GM18870 (cell line): Measurements from ENCODE around the gene NOXA1.

Experiments
- ATAC-seq: cut with Tn5 transposase; IDR thresholded peaks from one replicate; pipeline ENCODE4 v1.9.1; 2021; ENCODE audit warnings: moderate library complexity; ENCODE audit not compliant: unreplicated experiment

NOXA1 gene

GRCh38 chr9:137452761-137453642 lies 29.8 kb downstream of the NOXA1 start:
- no peak for ATAC-seq

GRCh38 chr9:137453643-137454081 lies 30.5 kb downstream of the NOXA1 start:
- no peak for ATAC-seq

- no peak for ATAC-seq
These were observed 31.0 kb downstream of the NOXA1 start for GRCh38 chr9:137454145-137454596.

- no peak for ATAC-seq
These were observed 31.6 kb downstream of the NOXA1 start for GRCh38 chr9:137454597-137455358.

- ATAC-seq, result no peak
These were observed 32.3 kb downstream of the NOXA1 start for GRCh38 chr9:137455359-137455991.

GRCh38 chr9:137456061-137456863 lies 33.1 kb downstream of the NOXA1 start:
- no peak for ATAC-seq

- no peak for ATAC-seq
These were observed 33.7 kb downstream of the NOXA1 start for GRCh38 chr9:137456864-137457405.

GRCh38 chr9:137457406-137458193 lies 34.4 kb downstream of the NOXA1 start:
- no peak for ATAC-seq

GRCh38 chr9:137458194-137459151 lies 35.3 kb downstream of the NOXA1 start:
- no peak for ATAC-seq

GRCh38 chr9:137459152-137459600 lies 36.0 kb downstream of the NOXA1 start, which contains the start of gene NSMF:
Gene NSMF, minus strand, starts transcription at chr9:137459334. Its CDS starts 232 bp downstream, at chr9:137459102.
- no peak for ATAC-seq

- ATAC-seq, result no peak
These were observed 36.6 kb downstream of the NOXA1 start for GRCh38 chr9:137459601-137460362.

- no peak for ATAC-seq
These were observed 37.4 kb downstream of the NOXA1 start for GRCh38 chr9:137460363-137461315.

- no peak for ATAC-seq
These were observed 38.1 kb downstream of the NOXA1 start for GRCh38 chr9:137461316-137461662.

GRCh38 chr9:137461663-137462395 lies 38.6 kb downstream of the NOXA1 start:
- ATAC-seq, result no peak

- ATAC-seq, result no peak
These were observed 39.3 kb downstream of the NOXA1 start for GRCh38 chr9:137462396-137462985.
